Panc1 (cell line): ENCODE data around the gene COIL. TPM values are rescaled to one million over a fixed set of nuclear protein-coding genes. Genes with fewer than 3 reads are reported as not detected.

Experiments
- ATAC-seq: fragments of 200-7000 bp; cut with Tn5 transposase; 2 replicates; pipeline ENCODE4 v1.9.1; 2020; ENCODE audit warnings: mild to moderate bottlenecking, moderate library complexity
- BruUV-seq: library from RNA; stranded (reverse); fragments of 400-500 nt; replicated peaks from 2 replicates; lab custom pipeline; 2021; lab: Mats Ljungman, UMichigan
- CTCF ChIA-PET: fragments of 300-600 bp; sonication (Branson Sonifier 250); formaldehyde crosslinking; loops from one replicate; lab custom pipeline; 2022; ENCODE audit warnings: antibody characterized with exemption; lab: Charles Lee
- POLR2A ChIA-PET: fragments of 300-600 bp; sonication (Branson Sonifier 250); formaldehyde crosslinking; loops from one replicate; lab custom pipeline; 2022; ENCODE audit warnings: antibody characterized with exemption; lab: Charles Lee
- DNase-seq: peaks from one replicate; pipeline ENCODE4 v3.0.0-alpha.2; 2010; ENCODE audit warnings: low read depth, low spot score
- H3K27ac ChIP-seq: 2 replicates; pipeline ENCODE4 v1.5.1; 2011; ENCODE audit warnings: mild to moderate bottlenecking, low read length, inconsistent platforms
- H3K27me3 ChIP-seq: fragments of 200-500 bp; sonication (Bioruptor generic); 2 replicates; pipeline ENCODE4 v1.6.0; 2014; ENCODE audit warnings: low read length, inconsistent platforms; ENCODE audit not compliant: control insufficient read depth, insufficient read depth
- H3K36me3 ChIP-seq: fragments of 200-500 bp; sonication (Bioruptor generic); 2 replicates; pipeline ENCODE4 v1.5.1; 2014; ENCODE audit warnings: inconsistent platforms, mild to moderate bottlenecking, low read length, moderate library complexity; ENCODE audit not compliant: control insufficient read depth, insufficient read depth
- H3K4me1 ChIP-seq: 2 replicates; pipeline ENCODE4 v1.5.1; 2011; ENCODE audit warnings: inconsistent platforms, mild to moderate bottlenecking, low read length, moderate library complexity; ENCODE audit not compliant: control insufficient read depth, insufficient read depth
- H3K4me3 ChIP-seq, 2 experiments: 2 replicates each; pipeline ENCODE4 v1.5.1; 2011 to 2012; ENCODE audit warnings: low read depth in 2 of 2, low read length in 2 of 2, mild to moderate bottlenecking in 2 of 2, inconsistent platforms in 1 of 2, moderate library complexity in 1 of 2
- H3K9me3 ChIP-seq: fragments of 200-500 bp; sonication (Bioruptor generic); 2 replicates; pipeline ENCODE4 v1.5.1; 2014; ENCODE audit warnings: low read depth, mild to moderate bottlenecking, inconsistent platforms, low read length, moderate library complexity; ENCODE audit not compliant: control insufficient read depth, insufficient read depth
- POLR2AphosphoS5 ChIP-seq: IDR thresholded peaks from 2 replicates; pipeline ENCODE4 v1.6.1; 2012; ENCODE audit warnings: mild to moderate bottlenecking, low read depth, low read length, moderate library complexity
- REST ChIP-seq, 2 experiments: IDR thresholded peaks; 2 replicates each; pipeline ENCODE4 v1.6.1; 2011 to 2012; ENCODE audit warnings: low read depth in 2 of 2, control low read depth in 1 of 2, low read length in 1 of 2, mild to moderate bottlenecking in 1 of 2, moderate library complexity in 1 of 2; ENCODE audit not compliant: insufficient read depth in 1 of 2
- SIN3A ChIP-seq: IDR thresholded peaks from 2 replicates; pipeline ENCODE4 v1.6.1; 2012; ENCODE audit warnings: low read depth, mild to moderate bottlenecking, low read length, moderate library complexity, borderline replicate concordance; ENCODE audit not compliant: insufficient read depth
- TCF7L2 ChIP-seq: IDR thresholded peaks from 2 replicates; pipeline ENCODE4 v1.6.1; 2011; ENCODE audit warnings: mild to moderate bottlenecking, low read depth, low read length, inconsistent platforms
- in situ Hi-C: cut with HindIII; loops from 2 replicates; pipeline ENCODE4 v1.10.0; 2016; ENCODE audit warnings: low sequenced_read_pairs, low pct_unique_long_range_greater_than_20kb
- intact Hi-C: fragments of 100-400 bp; cut with micrococcal nuclease; formaldehyde crosslinking; loops from one replicate; pipeline ENCODE4 v1.10.0; 2022; ENCODE audit not compliant: unreplicated experiment
- total RNA-seq: library from RNA; stranded (reverse); gene quantifications from one replicate; pipeline ENCODE4 v1.2.1, GENCODE V29; 2021; ENCODE audit not compliant: unreplicated experiment
- TF ChIP-seq, protein P1 (sequence below): fragments of 450-650 bp; IDR thresholded peaks from 2 replicates; pipeline ENCODE4 v1.5.1; 2017; ENCODE audit warnings: mild to moderate bottlenecking

COIL gene
- total RNA-seq, 1 experiment from 2014 or later: 32.9 TPM

GRCh38 chr17:56956992-56957391 is 3.9 kb downstream of the COIL start:
- no peaks in the 10 kb centered on the region for H3K9me3 ChIP-seq
- ChIA-PET POLR2A (no interaction called here), CTCF (no interaction called here)
- no TSS peak for BruUV-seq
- intact Hi-C loops: no loop called here
- H3K4me1 ChIP-seq: peaks cover 9% of the 10 kb centered on the region
- in situ Hi-C loops: no loop called here
- no peak for TF ChIP-seq POLR2AphosphoS5
- TF ChIP-seq TCF7L2: no peak
- no peak for TF ChIP-seq SIN3A
- TF ChIP-seq REST (IDR thresholded peaks at IDR 0.05; ENCODE audit: insufficient read depth in 1 of 2, low read depth in 2 of 2, low read length in 1 of 2): no peak
- TF ChIP-seq, protein P1, sequence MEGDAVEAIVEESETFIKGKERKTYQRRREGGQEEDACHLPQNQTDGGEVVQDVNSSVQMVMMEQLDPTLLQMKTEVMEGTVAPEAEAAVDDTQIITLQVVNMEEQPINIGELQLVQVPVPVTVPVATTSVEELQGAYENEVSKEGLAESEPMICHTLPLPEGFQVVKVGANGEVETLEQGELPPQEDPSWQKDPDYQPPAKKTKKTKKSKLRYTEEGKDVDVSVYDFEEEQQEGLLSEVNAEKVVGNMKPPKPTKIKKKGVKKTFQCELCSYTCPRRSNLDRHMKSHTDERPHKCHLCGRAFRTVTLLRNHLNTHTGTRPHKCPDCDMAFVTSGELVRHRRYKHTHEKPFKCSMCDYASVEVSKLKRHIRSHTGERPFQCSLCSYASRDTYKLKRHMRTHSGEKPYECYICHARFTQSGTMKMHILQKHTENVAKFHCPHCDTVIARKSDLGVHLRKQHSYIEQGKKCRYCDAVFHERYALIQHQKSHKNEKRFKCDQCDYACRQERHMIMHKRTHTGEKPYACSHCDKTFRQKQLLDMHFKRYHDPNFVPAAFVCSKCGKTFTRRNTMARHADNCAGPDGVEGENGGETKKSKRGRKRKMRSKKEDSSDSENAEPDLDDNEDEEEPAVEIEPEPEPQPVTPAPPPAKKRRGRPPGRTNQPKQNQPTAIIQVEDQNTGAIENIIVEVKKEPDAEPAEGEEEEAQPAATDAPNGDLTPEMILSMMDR: no peak
- no peaks in the 10 kb centered on the region for H3K36me3 ChIP-seq
- no peak overlapping the region for H3K4me3 ChIP-seq
- DNase-seq (no peak), ATAC-seq (no peak)
- no peak overlapping the region for H3K27ac ChIP-seq
- H3K27me3 ChIP-seq: no peaks in the 10 kb centered on the region

- DNase-seq: no peak
- Histone ChIP-seq H3K9me3 (no peaks in the 10 kb centered on the region), H3K4me1 (no peaks in the 10 kb centered on the region), H3K27me3 (no peaks in the 10 kb centered on the region), H3K36me3 (peaks cover 21% of the 10 kb centered on the region), H3K27ac (no peak overlapping the region), H3K4me3 (no peak overlapping the region)
- no peak for TF ChIP-seq POLR2AphosphoS5
- TF ChIP-seq, protein P1: no peak
- no peak for TF ChIP-seq TCF7L2
- TF ChIP-seq REST (IDR thresholded peaks at IDR 0.05; ENCODE audit: insufficient read depth in 1 of 2, low read depth in 2 of 2, low read length in 1 of 2): no peak
- no peak for TF ChIP-seq SIN3A
- ChIA-PET POLR2A (no interaction called here), CTCF (interaction anchor here (0.6 kb wide), 1 partner anchor 136 kb away, joined by 3 read pairs; no protein-coding TSS in a partner anchor)
- no peak for ATAC-seq
- in situ Hi-C loops: no loop called here
- BruUV-seq: no TSS peak
- intact Hi-C loops: no loop called here
These were observed 11.3 kb downstream of the COIL start for GRCh38 chr17:56949595-56949994.
